Activated CD4-positive, alpha-beta T cell treated with anti-CD3 and anti-CD28 coated beads, Interleukin-2, Interleukin-6, amounts not matched to agents 100 ng/mL and 50 ng/mL, durations not matched to agents 16 hours and 8 hours (primary cell): ENCODE results near the gene CACNA1I.

Experiments
- DNase-seq: peaks from one replicate; pipeline ENCODE4 v3.0.0-alpha.2; 2020

Gene CACNA1I

GRCh38 chr22:39705386-39705785 is 134.8 kb downstream of the CACNA1I start:
- no peak for DNase-seq

- no peak for DNase-seq
Measured at GRCh38 chr22:39706376-39707140, 136.0 kb downstream of the CACNA1I start.

GRCh38 chr22:39707351-39707750 is 136.8 kb downstream of the CACNA1I start:
- DNase-seq = no peak

GRCh38 chr22:39707816-39708215 is 137.3 kb downstream of the CACNA1I start:
- no peak for DNase-seq

- no peak for DNase-seq
Measured at GRCh38 chr22:39710380-39711150, 140.0 kb downstream of the CACNA1I start.

- no peak for DNase-seq
Measured at GRCh38 chr22:39712081-39712480, 141.5 kb downstream of the CACNA1I start.

- no peak for DNase-seq
Measured at GRCh38 chr22:39712751-39713525, 142.4 kb downstream of the CACNA1I start.

GRCh38 chr22:39713799-39714290 is 143.3 kb downstream of the CACNA1I start:
- DNase-seq = no peak

GRCh38 chr22:39714321-39714720 is 143.8 kb downstream of the CACNA1I start:
- no peak for DNase-seq

- no peak for DNase-seq
Measured at GRCh38 chr22:39715778-39716495, 145.4 kb downstream of the CACNA1I start.

GRCh38 chr22:39716534-39716933 is 146.0 kb downstream of the CACNA1I start:
- no peak for DNase-seq

- DNase-seq = no peak
Measured at GRCh38 chr22:39717099-39717498, 146.5 kb downstream of the CACNA1I start.

- DNase-seq = no peak
Measured at GRCh38 chr22:39718206-39718605, 147.7 kb downstream of the CACNA1I start.

GRCh38 chr22:39718921-39719475 is 148.4 kb downstream of the CACNA1I start:
- no peak for DNase-seq

GRCh38 chr22:39719559-39720450 is 149.3 kb downstream of the CACNA1I start:
- no peak for DNase-seq

GRCh38 chr22:39721206-39722031 is 150.9 kb downstream of the CACNA1I start:
- DNase-seq = peak; percentile 65

- DNase-seq = no peak
Measured at GRCh38 chr22:39722032-39722325, 151.4 kb downstream of the CACNA1I start.

- no peak for DNase-seq
Measured at GRCh38 chr22:39722501-39722900, 151.9 kb downstream of the CACNA1I start.

- no peak for DNase-seq
Measured at GRCh38 chr22:39723463-39723862, 152.9 kb downstream of the CACNA1I start.

- DNase-seq = no peak
Measured at GRCh38 chr22:39723899-39724351, 153.4 kb downstream of the CACNA1I start.
